ENCODE measurements around the gene MOB3B.

The MOB3B gene

DNA sequence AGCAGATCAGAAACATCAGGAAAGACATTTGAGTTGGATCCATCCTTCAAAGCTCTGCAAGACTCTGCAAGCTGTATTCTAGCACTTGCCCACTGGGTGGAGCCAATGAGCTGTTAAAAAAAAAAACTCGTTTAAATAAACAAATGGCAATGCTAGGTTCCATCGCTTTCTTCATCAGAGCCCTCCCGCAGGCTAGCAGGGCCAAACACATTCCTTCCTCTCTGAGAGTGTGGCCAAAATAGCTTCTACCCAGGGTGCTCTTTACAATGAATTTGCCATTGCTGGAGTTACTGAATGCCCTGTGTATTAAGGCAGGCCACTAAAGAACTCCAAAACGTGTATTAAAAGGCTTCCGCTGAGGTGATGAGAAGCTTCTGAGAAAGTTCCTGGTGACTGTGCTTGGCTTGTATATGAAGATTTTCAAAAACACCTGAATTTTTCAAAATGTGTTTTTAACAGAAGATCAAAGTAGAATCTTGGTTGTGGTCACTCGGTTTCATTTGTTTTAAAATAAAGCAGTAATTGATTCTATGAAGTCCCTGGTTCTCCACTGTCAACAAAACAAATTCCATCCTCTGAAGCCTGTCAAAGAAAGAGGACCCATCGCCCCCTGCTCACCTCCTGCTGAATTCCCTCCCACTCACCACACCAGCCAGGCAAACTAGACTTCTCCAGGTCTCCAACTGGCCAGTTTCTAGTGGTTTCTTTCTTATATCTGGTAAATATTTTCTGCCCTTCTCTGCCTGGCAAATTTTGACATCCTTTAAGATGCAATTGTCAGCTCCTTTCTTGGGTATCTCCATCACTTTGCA is 196.2 kb downstream of the MOB3B start:
- peak; percentile 46 for DNase-seq

DNA sequence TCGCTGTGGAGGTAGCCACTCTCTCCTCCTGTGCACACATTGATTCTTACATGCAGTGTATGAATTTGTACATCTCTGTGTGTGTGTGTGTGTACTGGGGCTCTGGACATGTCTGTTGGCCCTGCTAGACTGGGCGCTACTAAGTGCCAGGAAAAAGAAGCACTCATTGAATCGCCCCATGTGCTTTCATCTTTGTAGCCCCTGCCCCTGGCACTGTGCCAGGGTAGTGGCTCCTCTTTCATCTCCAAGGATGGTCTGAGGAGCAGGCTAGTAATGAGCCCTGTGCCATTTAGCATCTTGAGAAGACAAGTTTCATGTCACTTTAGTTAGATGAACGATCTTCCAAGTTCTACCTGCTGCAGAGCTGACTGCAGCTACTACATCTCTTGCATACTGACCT is 198.2 kb downstream of the MOB3B start:
- DNase-seq: no peak

DNA sequence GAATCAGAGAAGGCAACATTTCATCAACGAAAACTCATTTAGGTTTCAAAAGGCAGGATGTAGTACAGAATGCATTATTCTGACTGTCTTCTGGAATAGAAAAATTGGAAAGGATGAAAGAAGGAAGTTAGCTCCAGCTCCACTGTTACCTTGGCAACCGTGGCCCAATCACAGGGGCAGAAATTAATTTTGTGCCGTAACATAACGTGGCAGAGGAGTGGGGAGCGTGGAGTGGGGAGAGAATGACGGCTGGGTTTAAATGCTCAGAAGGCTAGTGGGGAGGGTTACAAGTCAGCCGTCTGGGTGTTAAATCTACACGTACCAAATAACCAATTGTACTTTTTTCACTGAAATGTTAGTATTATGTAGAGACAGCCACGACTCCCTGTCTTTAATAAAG is 200.3 kb downstream of the MOB3B start:
- DNase-seq: no peak

DNA sequence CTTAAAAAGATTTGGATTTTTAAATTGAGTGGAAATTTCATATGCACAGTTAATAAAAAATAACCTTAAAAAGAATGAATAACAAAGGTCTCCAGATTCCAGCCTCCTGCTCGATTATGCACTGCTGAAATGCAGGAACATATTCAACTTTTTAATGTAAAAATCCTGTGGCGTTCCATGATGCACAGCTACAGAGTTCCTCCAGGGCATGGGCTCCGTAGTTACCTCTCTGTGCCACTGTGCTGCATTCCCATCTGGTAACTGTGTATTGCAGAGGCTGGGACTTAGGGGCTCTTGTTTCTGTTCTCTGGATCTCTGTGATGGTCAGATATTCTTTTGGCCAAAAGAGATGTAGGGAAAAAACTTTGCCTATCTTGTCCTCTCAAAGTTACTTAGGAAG is 201.1 kb downstream of the MOB3B start:
- DNase-seq: no peak

DNA sequence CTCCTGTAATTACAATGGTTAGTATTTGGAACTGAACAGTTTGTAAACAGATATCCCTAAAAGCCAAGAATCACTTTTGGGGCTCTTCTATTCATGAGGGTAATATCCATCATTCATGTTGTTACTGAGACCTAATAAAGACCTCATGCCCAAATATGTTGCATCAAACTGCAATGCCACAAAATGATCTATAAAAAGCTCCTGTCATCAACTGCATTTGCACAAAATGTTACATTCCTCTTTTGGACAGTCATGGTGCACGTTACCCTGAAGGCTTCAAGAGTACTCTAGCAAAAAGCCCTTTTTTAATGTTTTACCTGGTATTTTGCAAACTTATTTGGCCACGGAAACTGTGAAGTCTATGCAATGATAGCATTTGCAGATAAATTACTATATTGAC is 218.4 kb downstream of the MOB3B start:
- no peak for DNase-seq

DNA sequence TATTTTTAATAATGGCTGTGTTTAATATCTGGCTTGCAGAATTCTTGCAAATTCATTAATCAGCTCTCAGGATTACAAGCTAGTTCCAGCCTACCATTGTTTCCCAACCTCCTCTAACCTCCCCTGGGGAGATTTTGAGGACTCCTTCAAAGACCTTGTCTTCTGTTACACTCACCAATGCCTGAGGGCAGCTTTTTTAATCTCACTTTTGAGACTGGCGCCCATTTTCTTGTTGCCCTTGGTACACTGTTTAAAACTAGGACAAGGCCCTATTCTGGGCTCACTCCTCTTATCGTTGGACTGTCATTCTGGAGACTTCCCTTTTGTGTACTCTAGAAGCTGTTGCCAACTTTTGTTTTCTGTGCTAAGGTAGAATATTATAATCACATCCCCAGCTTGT is 219.0 kb downstream of the MOB3B start:
- DNase-seq: no peak

DNA sequence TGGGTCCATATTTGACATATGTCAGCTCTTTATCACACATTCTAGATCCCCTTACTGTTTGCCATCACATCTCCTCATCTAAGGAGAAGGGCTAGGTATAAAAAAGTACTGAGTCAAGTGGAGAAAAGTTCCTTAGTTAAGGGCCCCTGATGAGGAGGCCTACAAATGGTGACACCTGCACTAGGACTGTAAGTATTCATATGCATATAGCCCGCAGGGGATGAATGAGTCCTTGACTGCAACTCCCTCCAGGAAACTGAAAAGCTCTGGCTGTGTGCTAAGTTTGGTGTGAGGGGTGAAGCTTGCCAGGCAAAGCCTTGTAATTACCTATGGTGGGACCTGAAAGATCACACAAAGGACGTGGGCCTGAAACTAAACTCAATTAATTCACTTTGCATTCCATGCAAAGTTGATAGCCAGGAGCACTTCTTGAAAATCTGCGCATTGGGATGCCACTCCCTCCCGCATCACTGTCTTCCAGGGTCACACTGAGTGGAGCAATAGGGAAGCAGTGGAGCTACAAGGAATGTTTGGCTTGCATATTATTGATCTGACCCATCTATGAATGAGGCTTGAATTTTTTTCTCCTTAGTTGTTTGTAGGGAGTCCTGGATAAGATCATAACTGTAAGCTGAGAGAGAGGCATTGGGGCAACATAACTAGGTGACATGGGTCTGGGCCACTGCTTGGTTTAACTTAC is 220.8 kb downstream of the MOB3B start:
- DNase-seq: no peak

DNA sequence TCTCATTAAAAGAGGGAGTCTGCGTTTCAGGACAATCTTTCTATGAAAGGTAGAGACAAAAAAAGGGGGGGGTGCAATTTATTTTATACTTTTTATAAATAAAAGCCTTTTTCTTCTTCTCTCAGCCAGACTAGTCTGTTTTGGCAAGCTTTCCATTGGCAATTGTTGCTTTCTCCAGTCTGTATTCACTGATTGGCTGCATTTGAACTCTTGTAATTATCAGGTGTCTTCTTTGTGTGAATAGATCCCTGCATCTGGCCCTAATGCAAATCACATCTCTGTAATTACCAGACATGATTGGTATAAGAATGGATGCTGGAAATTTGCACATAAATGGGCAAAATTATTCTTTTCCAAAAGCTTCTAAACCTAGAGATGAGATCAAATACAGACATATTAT is 225.1 kb downstream of the MOB3B start:
- DNase-seq: no peak

DNA sequence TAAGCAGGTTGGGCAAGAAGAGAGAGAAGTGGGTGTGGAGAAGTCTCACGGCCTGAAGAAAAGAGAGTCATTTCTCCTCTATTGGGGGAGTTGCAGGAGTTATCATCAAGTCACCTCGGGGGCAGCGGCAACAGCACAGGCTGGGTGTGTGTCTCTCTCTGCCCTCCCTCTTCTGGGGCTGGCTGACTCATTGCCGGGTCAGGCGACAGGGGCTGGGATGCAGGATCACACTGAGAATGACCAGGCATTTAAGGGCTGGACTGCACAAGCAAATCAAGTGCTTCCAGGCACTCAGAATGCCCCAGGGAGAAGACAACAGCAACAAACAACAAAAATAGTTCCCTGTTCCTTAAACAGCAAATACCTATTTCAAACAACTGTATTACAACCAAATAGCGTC is 226.4 kb downstream of the MOB3B start:
- no peak for DNase-seq

DNA sequence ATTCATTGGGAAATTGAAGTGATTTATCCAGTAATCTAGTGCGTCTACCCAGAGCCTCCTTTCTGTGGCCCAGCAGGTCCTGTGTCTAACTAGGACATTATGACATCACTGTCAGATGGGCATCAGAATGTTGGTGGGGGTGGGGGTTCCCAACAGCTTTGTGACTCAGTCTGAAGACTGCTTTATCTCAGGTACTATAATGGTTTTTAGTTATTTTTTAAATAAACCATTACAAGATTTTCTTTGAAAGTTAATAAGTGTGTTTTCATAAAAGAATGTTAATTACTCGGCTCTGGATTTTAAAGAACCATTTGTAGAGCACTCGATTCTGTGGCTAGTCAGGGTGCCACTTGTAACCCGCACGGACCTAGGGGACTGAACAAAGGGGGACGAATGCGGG is 232.6 kb downstream of the MOB3B start, which contains the start of gene EQTN:
EQTN (minus strand) TSS at position 101 of the 400 bp plus-strand sequence; CDS start at position 6, 95 bp downstream.
- no peak for DNase-seq

DNA sequence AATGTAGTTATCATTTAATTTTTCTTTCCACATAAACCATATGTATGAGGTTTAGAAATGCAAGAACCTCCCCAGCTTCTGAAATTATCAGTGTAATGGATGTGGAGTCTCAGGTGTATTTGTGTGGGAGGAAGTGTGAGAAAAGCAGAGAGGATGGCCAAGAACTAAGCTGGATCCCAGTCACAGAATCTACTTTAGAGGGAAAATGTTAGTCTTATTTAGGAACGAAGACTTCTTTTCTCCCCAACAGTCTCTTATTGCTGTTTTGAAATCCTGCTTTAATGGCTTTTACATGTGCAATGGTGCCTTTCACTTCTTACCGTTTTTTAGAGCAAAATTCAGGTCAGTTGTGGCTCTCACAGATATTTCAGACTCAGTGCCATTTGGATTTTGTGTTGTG is 235.6 kb downstream of the MOB3B start:
- DNase-seq: no peak

DNA sequence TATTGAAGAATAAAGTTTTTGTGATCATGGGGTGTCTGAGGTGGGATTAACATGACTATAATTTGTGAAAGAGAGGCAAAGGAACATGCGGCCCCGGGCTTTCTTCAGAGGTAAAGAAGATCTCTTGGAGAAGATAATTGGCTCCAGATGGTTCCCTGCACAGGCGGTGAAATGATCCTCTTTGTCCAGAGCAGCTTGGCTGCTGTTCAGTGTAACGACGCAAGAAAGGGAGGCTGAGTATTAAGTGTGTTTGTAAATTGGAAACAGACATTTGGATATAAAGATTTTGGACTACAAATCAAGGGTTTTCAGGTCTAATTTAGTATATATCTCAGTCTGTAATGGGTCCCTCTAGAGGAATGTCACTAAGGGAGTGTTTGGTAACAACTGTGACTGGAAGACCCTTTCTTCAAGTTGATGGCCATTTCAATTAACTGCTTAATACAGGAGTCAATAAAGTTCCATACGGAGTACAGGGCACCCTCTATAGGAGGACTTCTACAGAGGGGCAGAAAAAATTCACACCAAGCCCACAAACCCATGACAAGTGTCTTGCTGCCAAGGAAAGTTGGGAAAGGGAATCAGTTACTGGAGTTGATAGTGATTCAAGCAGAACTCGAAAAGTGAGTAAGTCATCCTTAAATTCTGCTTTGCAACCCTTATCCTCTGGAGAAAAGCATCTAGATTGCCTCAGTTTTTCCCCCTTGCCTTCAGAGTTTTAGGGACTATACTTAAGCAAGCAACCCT is 236.8 kb downstream of the MOB3B start:
- DNase-seq: no peak

DNA sequence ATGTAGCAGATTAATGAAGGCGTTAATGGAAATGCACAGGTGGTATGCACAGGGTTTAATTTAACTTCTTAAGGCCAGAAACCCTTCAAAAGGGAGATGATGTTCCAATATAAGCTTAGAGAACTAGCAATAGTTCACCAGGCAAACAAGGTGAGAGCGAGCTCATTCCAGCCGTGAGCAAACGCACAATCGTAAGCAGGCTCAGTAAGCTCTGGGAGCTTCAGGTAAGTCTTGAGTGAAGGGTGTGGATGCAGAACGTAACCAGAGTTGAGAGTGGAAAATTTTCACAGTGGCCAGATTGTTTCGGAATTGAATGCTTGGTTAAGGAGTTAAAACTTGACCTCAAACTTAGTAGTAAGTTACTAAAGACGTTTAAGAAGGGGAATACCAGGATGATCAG is 238.3 kb downstream of the MOB3B start:
- no peak for DNase-seq

DNA sequence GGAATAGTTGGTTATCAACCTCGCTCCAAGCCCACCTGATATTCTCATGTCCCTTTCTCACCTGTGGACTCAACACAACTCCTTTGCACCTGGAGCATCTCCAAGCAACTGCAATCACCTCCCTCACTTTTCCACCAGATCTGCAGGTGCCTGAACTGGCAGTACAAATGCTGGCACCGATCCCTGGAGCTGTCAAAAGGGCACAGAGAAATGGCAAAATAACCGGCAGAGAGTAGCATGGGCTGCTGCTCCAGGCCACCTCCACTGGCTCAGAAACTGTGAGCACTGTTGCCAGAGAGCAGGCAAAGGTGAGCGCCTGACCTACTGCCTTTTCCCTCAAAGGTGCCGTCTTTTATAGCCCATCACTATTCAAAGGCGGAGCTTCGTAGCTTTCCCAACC is 247.3 kb downstream of the MOB3B start:
- no peak for DNase-seq

DNA sequence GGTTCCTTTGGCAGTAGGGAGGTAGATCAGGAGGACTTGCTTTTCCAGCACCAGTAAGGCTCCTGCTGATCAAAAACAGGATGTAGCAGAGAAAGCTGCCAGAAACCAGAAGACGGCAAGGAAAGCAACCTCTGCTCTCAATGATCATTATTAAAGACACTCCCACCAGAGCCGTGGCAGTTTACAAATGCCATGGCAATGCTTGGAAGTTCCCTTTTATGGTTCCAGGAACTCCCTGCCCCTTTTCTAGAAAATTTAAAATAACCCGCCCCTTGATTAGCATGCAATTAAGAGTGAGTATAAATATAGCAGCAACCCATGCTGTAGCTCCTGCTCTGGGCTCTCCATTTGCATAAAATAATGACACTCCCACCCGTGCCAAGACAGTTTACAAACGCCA is 248.8 kb downstream of the MOB3B start:
- no peak for DNase-seq

DNA sequence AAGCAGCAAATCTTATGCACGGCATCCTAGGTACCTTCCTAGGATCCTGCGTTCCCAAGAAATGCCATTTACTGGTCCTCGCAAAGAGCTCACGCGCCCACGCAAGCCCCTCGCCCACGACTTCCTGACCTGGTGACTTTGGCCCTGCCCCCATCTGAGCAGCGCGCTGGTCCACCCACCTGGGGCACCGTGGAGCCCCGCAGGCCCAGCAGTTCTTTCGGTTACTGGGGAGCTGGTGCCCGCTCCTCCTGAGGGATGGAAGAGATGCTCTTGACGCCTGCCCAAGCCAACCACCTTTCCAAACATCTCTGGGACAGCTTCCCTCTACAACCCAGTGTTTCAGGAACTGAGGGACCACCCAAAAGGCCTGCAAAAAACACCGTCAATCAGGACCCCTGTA is 249.4 kb downstream of the MOB3B start:
- no peak for DNase-seq

DNA sequence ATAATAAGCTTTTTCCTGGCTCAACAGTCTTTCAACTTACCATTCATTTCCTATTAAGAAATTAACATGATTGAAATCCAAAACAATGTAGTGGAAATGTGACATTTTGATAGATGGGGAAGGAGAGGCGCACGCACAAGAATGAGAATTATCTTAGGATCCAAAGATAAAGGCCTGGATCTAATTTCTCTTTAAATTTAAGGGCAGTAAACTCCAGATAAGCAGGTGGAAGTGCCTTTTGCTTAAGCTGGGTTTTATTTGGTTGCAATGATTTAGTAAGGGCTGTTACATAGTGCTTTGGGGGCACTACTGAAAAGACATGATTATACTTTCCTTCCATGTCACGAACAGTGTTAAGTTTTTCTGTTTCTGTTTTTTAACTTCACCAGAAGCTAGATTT is 250.0 kb downstream of the MOB3B start:
- no peak for DNase-seq

DNA sequence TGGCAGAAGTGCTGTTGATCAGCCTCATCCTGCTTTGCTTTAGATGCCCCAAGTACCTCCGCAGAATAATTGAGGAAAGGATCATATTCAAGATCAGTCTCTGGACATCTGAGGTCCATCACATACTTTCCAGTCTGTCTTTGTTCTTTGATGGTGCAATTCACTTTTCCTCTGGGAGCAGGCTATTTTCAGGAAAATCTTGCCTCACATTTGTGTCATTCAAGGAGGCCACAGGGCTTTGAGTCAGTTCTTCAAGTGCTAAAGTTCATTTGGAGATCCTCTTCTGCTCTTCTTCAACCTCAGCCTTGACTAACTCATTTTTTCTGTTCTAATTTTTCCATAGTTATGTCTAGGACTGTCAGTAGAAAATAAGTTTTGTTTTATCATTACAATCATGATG is 251.2 kb downstream of the MOB3B start:
- no peak for DNase-seq

DNA sequence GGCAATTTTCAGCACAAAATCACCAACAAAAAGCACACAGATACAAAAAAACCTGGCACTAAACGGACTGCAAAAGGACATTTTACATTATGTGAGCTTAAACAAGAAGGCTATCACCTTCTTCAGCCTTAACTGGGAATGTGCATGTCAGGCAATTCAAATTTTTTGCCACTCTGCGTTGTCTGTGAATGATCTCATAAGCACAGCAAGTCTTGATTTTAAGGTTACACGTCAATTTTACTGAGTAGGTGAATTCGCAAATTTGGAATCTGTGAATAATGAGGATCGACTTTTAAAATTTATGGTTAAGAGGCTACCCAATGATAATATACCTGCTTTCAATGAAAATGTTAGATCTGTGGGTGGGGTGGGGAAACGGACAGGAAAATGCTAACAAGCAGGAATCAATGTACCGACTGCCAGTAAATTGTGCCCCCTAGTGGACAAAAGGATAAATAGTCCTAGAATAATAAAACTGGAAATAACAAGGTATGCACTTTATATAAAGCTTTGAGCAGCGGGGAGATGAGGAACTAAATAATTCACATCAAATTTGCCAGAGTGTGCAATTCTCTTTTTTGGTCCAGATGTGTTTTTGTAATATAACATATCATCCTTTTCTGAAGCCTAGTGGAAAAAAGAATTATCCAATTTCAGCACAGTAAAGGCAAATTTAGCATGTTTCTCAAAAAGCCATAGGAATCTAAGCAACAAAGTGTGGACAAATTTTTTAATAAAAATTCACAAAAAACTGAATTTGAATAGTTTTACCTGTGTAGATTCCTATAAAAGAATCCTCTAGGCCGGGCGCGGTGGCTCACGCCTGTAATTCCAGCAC is 253.2 kb downstream of the MOB3B start:
- peak; percentile 61 for DNase-seq

Data from NCI-H2029 treated with DMSO at 0.1 percent for 48 hours (cell line).